ENCODE data around the gene LY6G6D. TPM values are rescaled to one million over a fixed set of nuclear protein-coding genes. Genes with fewer than 3 reads are reported as not detected.
A peak's percentile ranks its signal among the peaks of the same experiment; 100 is the strongest.

LY6G6D gene
- total RNA-seq, 6 experiments from 2014 or later: not detected

DNA sequence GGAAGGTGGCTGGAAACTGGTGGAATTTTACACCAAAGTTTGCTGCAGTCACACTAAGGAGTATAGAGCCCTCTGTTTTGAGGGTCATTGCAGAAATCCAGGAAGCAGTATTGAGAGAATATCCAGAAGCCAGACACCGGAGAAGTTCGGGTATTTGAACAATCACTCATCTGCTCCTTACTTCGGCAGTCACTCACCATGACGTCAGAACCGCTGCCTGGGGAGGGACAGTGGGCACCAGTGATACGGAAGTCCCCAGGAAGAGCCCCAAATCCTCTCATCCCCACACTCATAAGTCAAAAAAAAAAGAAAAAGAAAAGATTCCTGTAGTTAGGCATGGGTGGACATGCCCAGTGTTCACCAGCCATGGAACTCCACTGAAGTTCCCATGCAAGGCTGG lies 38.2 kb upstream of the LY6G6D start:
- no peak overlapping the region for H3K27ac Mint-ChIP-seq
- no peak for DNase-seq
- no peak overlapping the region for H3K4me3 Mint-ChIP-seq
- H3K27me3 Mint-ChIP-seq (ENCODE audit: insufficient read depth): peaks cover 5% of the 10 kb centered on the region
- H3K4me1 Mint-ChIP-seq (ENCODE audit: low read depth): peaks cover 17% of the 10 kb centered on the region
- peaks cover 16% of the 10 kb centered on the region for H3K36me3 Mint-ChIP-seq (ENCODE audit: low read depth)
- H3K9me3 Mint-ChIP-seq: no peaks in the 10 kb centered on the region
- no peak for TF ChIP-seq CTCF (IDR thresholded peaks at IDR 0.05)

DNA sequence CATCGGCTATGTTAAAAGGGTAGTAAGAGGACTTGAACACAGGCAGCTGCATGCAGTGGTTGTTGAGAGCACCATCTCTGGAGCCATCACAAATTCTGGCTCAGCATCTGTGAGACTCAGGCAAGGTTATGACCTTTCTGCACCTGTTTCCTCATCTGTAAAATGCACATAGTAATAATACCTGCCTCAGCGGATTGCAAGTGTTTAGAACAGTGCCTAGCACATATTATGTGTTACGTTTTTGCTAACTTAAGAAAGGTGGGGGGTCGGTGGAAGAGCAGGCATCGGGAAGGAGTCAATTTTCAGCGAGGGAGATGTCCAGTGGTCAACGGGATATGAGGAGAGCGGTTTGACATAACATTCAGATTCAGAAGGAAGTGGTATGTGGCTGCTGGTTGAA lies 37.2 kb upstream of the LY6G6D start:
- Mint-ChIP-seq H3K4me3 (no peak overlapping the region), H3K27me3 (ENCODE audit: insufficient read depth) (peaks cover 3% of the 10 kb centered on the region), H3K36me3 (ENCODE audit: low read depth) (peaks cover 5% of the 10 kb centered on the region), H3K9me3 (no peaks in the 10 kb centered on the region), H3K27ac (no peak overlapping the region), H3K4me1 (ENCODE audit: low read depth) (peaks cover 17% of the 10 kb centered on the region)
- TF ChIP-seq CTCF (IDR thresholded peaks at IDR 0.05): no peak
- no peak for DNase-seq

- peak; percentile 91 for DNase-seq
- peaks cover 17% of the 10 kb centered on the region for H3K4me1 Mint-ChIP-seq (ENCODE audit: low read depth)
- peak within 1 kb of the TSS; percentile 87 for H3K4me3 Mint-ChIP-seq
- H3K27me3 Mint-ChIP-seq (ENCODE audit: insufficient read depth): peaks cover 1% of the 10 kb centered on the region; the same call in 1 of the 2 replicates
- peak within 1 kb of the TSS; percentile 96 for H3K27ac Mint-ChIP-seq
- no peaks in the 10 kb centered on the region for H3K36me3 Mint-ChIP-seq (ENCODE audit: low read depth)
- no peaks in the 10 kb centered on the region for H3K9me3 Mint-ChIP-seq
- TF ChIP-seq CTCF (IDR thresholded peaks at IDR 0.05): peak; percentile 75
Observed at GRCh38 chr6:31680226-31681134, 34.7 kb upstream of the LY6G6D start, which contains the start of gene LY6G5C. Gene LY6G5C, minus strand, starts transcription at chr6:31681067. Its CDS starts 694 bp downstream, at chr6:31680373.

DNA sequence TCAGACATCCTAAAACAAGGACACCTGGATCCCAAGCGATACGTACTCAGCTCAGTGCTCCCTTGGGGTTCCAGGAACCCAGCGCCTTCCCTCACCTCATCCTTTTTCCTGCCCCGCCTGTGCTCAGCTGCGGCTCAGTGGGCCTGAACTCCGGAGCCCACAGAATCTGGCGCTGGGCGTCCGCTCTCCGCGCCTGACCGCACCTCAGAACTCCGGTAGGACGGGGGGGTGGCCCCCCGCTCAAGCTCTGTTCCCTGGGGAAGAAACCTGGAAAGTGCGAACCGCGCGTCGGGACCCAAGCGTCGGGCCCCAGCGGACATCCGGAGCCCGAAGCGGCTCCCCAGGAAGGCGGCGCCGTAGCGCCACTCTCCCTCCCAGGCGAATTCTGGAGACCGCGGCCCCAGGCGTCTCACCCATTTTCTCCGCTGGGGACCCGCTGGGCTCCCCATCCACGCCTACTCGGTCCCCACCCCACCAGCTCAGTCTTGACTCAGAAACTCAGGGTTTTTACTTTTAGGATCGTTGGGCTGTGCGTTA lies 33.9 kb upstream of the LY6G6D start:
- peaks cover 17% of the 10 kb centered on the region for H3K4me1 Mint-ChIP-seq (ENCODE audit: low read depth)
- TF ChIP-seq CTCF (IDR thresholded peaks at IDR 0.05): no peak; the same call in none of the 2 replicates
- H3K4me3 Mint-ChIP-seq: peak overlapping the region; percentile 87
- 0 out of 2 replicates have a peak, but pooled peaks cover 6% of the 10 kb centered on the region for H3K36me3 Mint-ChIP-seq (ENCODE audit: low read depth)
- DNase-seq: no peak
- H3K27ac Mint-ChIP-seq: peak overlapping the region; percentile 96
- H3K9me3 Mint-ChIP-seq: no peaks in the 10 kb centered on the region
- peaks cover 1% of the 10 kb centered on the region; the same call in 1 of the 2 replicates for H3K27me3 Mint-ChIP-seq (ENCODE audit: insufficient read depth)

- Mint-ChIP-seq H3K36me3 (ENCODE audit: low read depth) (0 out of 2 replicates have a peak, but pooled peaks cover 9% of the 10 kb centered on the region), H3K4me3 (no peak overlapping the region), H3K9me3 (no peaks in the 10 kb centered on the region), H3K27me3 (ENCODE audit: insufficient read depth) (peaks cover 1% of the 10 kb centered on the region; the same call in 1 of the 2 replicates), H3K27ac (no peak overlapping the region), H3K4me1 (ENCODE audit: low read depth) (peaks cover 17% of the 10 kb centered on the region)
- no peak for DNase-seq
- no peak for TF ChIP-seq CTCF (IDR thresholded peaks at IDR 0.05)
Observed at GRCh38 chr6:31683591-31683990, 31.6 kb upstream of the LY6G6D start.
